Mesothelial cell of epicardium (in vitro differentiated cells): ENCODE results near the gene MBOAT2. TPM values are rescaled to one million over a fixed set of nuclear protein-coding genes. Genes with fewer than 3 reads are reported as not detected.
"Not testable (repeated sequence)": the region's sequence is repeated elsewhere in the genome, so short reads cannot be mapped to it uniquely, and the experiment has no call there.

ENCODE experiments used
- DNase-seq, 2 experiments: peaks; one replicate each; pipeline ENCODE4 v3.0.0; 2021; ENCODE audit warnings: low spot score in 2 of 2; ENCODE audit not compliant: unreplicated experiment in 2 of 2
- H3K27ac Mint-ChIP-seq: 2 replicates; pipeline ENCODE4 v1.8.0; 2021; ENCODE audit warnings: mixed read lengths
- H3K27me3 Mint-ChIP-seq: 2 replicates; pipeline ENCODE4 v1.8.0; 2021; ENCODE audit warnings: low read depth, mixed read lengths
- H3K36me3 Mint-ChIP-seq: 2 replicates; pipeline ENCODE4 v1.8.0; 2021; ENCODE audit warnings: mixed read lengths
- H3K4me1 Mint-ChIP-seq: 2 replicates; pipeline ENCODE4 v1.8.0; 2021; ENCODE audit warnings: mixed read lengths
- H3K4me3 Mint-ChIP-seq: 2 replicates; pipeline ENCODE4 v1.8.0; 2021; ENCODE audit warnings: mild to moderate bottlenecking, moderate library complexity, mixed read lengths
- H3K9me3 Mint-ChIP-seq: 2 replicates; pipeline ENCODE4 v1.8.0; 2021; ENCODE audit warnings: mixed read lengths
- CTCF ChIP-seq: fragments of 200-600 bp; sonication (generic); IDR thresholded peaks from one replicate; pipeline ENCODE4 v1.5.0; 2021; ENCODE audit warnings: antibody characterized with exemption; ENCODE audit not compliant: unreplicated experiment
- total RNA-seq: library from RNA; stranded (reverse); gene quantifications from 3 replicates; pipeline ENCODE4 v1.2.1, GENCODE V29; 2021

Gene MBOAT2
- total RNA-seq, 1 donor from 2014 or later, result 53.0 TPM

- Mint-ChIP-seq H3K4me3 (no peak overlapping the region), H3K9me3 (no peaks in the 10 kb centered on the region), H3K4me1 (peaks cover 1% of the 10 kb centered on the region), H3K27me3 (no peaks in the 10 kb centered on the region), H3K27ac (no peak overlapping the region), H3K36me3 (no peaks in the 10 kb centered on the region)
- TF ChIP-seq CTCF, result no peak
- no peak for DNase-seq
These were observed 26.8 kb downstream of the MBOAT2 start for GRCh38 chr2:8976442-8977259.

DNA sequence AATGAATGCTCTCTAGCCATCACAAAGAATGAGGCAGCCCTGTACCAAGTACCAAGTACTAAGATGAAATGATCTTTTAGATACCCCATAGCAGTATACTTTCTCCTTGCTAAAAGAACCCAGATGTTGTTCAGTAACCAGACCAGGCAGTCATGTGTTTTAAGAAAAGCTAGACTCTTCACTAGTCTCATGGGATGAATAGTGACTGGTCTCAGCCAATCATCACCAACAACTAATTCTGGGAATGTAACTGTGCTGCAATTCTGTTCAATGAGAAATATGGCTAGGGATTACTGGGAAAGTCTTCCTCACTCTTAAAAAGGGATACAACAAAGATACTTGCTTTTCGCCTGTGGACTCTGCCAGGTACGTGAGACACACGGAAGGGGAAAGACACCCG, 29.5 kb downstream of the MBOAT2 start:
- Mint-ChIP-seq H3K27ac (no peak overlapping the region), H3K27me3 (no peaks in the 10 kb centered on the region), H3K36me3 (peaks cover 16% of the 10 kb centered on the region), H3K9me3 (peaks cover 13% of the 10 kb centered on the region), H3K4me1 (no peaks in the 10 kb centered on the region), H3K4me3 (no peak overlapping the region)
- no peak for TF ChIP-seq CTCF
- no peak for DNase-seq

GRCh38 chr2:8973017-8973416, 30.5 kb downstream of the MBOAT2 start:
- not testable (repeated sequence) for H3K4me3 Mint-ChIP-seq, H3K27me3 Mint-ChIP-seq, DNase-seq, H3K4me1 Mint-ChIP-seq, H3K27ac Mint-ChIP-seq
- H3K36me3 Mint-ChIP-seq, result peaks cover 20% of the 10 kb centered on the region
- H3K9me3 Mint-ChIP-seq, result peaks cover 18% of the 10 kb centered on the region

GRCh38 chr2:8972535-8972934, 30.9 kb downstream of the MBOAT2 start:
- H3K27me3 Mint-ChIP-seq, DNase-seq, H3K27ac Mint-ChIP-seq, H3K4me3 Mint-ChIP-seq, H3K4me1 Mint-ChIP-seq: not testable (repeated sequence)
- Mint-ChIP-seq H3K36me3 (peaks cover 20% of the 10 kb centered on the region), H3K9me3 (peaks cover 18% of the 10 kb centered on the region)

GRCh38 chr2:8969348-8969747, 34.1 kb downstream of the MBOAT2 start:
- DNase-seq, H3K27me3 Mint-ChIP-seq, H3K27ac Mint-ChIP-seq, H3K4me1 Mint-ChIP-seq, H3K4me3 Mint-ChIP-seq: not testable (repeated sequence)
- peaks cover 20% of the 10 kb centered on the region for H3K36me3 Mint-ChIP-seq
- peaks cover 18% of the 10 kb centered on the region for H3K9me3 Mint-ChIP-seq

DNA sequence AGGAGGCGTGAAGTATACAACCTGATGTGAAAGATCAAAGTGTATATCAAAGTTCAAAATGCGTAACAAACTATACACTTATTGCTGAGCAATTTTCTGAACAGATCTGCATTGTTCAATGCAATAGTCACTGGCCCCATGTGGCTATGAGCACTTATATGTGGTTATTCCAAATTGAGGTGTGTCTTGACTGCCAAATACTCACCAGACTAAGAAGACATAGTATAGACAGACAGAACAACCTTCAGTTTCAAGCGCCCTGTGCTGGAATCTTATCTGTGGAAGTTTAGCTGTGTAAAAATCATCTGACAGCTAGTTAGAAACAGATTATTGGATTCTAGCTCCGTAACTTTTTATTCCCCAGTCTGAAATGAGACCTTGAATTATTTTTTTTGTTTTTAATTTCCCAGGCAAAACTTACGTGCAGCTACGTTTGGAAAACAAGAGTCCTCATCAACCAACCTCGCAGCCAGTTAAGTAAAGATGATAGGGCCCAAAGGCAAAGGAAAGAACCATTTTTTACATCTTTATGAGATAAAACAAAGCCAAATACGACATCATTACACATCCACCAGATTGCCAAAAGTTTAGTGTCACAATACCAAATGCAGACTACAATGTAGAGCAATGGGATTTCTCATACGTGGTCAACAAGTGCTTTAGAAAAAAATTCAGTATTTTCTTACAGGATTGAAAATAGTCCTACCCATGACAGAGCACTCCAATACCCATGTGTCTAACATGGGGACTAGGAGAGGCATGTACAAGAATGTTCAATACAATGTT, 37.2 kb downstream of the MBOAT2 start:
- H3K4me1 Mint-ChIP-seq, result no peaks in the 10 kb centered on the region
- no peak overlapping the region for H3K27ac Mint-ChIP-seq
- no peak for DNase-seq
- no peak for TF ChIP-seq CTCF
- H3K27me3 Mint-ChIP-seq, result no peaks in the 10 kb centered on the region
- H3K9me3 Mint-ChIP-seq, result peaks cover 18% of the 10 kb centered on the region
- peaks cover 22% of the 10 kb centered on the region for H3K36me3 Mint-ChIP-seq
- H3K4me3 Mint-ChIP-seq, result no peak overlapping the region

- H3K27ac Mint-ChIP-seq, result no peak overlapping the region
- DNase-seq, result no peak
- no peaks in the 10 kb centered on the region for H3K4me1 Mint-ChIP-seq
- no peak for TF ChIP-seq CTCF
- H3K27me3 Mint-ChIP-seq, result no peaks in the 10 kb centered on the region
- H3K4me3 Mint-ChIP-seq, result no peak overlapping the region
- peaks cover 17% of the 10 kb centered on the region for H3K9me3 Mint-ChIP-seq
- H3K36me3 Mint-ChIP-seq, result peaks cover 17% of the 10 kb centered on the region
These were observed 38.1 kb downstream of the MBOAT2 start for GRCh38 chr2:8965216-8965969.
